ENCODE data around the gene MAN1C1. TPM values are rescaled to one million over a fixed set of nuclear protein-coding genes. Genes with fewer than 3 reads are reported as not detected.

The MAN1C1 gene
- total RNA-seq, 1 experiment from 2014 or later, result 1.2 TPM

DNA sequence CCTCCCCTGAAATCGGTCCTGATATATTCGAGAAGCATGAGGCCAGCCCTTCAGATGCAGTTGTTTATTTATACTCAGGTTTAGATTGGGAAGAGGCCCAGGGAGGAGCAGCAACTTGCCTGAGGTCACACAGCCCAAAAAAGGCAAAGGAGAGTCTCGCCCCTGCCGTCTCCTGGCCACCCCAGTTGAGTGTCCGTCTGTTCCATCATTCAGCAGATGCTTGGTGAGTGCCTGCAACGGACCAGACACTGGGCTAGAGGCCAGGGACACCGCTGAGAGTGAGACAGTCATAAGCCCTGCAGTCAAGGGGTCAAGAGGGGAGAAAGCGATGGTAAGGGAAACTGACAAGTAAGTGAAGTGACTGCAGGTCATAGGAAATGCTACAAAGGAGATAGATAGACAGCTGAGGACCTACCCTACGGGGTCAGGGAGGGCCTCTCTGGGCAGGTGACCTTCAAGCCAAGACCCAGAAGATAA is 168.0 kb downstream of the MAN1C1 start:
- Histone ChIP-seq H3K27ac (ENCODE audit: low read depth, low read length) (no peak overlapping the region), H3K4me1 (ENCODE audit: control insufficient read depth in 1 of 2, insufficient read depth in 2 of 2, low read length in 2 of 2) (peaks cover 18 to 21% of the 10 kb centered on the region in 2 experiments), H3K9me3 (ENCODE audit: control insufficient read depth in 1 of 2, insufficient read depth in 1 of 2, low read depth in 1 of 2, low read length in 2 of 2) (no peaks in the 10 kb centered on the region), H3K9me2 (ENCODE audit: insufficient read depth) (no peaks in the 10 kb centered on the region), H2AFZ (ENCODE audit: low read depth, low read length, poor library complexity, severe bottlenecking) (no peak overlapping the region), H3K27me3 (ENCODE audit: insufficient read depth, low read length) (no peaks in the 10 kb centered on the region), H4K20me1 (ENCODE audit: insufficient read depth) (no peaks in the 10 kb centered on the region), H3K4me3 (replicated peaks in 1 of 2; ENCODE audit: low read depth in 1 of 2, low read length in 2 of 2) (no peak overlapping the region), H3K9ac (ENCODE audit: low read length) (no peak overlapping the region), H3K36me3 (ENCODE audit: control insufficient read depth in 1 of 2, insufficient read depth in 2 of 2, low read length in 2 of 2) (no peaks in the 10 kb centered on the region), H3K79me2 (ENCODE audit: insufficient read depth, low read length) (no peaks in the 10 kb centered on the region), H3K4me2 (ENCODE audit: low read length) (no peak overlapping the region)
- ATAC-seq (no peak), DNase-seq (ENCODE audit: low read depth, low spot score) (no peak)
- TF ChIP-seq ZBTB33 (IDR thresholded peaks at IDR 0.05; ENCODE audit: extremely low read depth, insufficient replicate concordance, low read length) (no peak), FOSL1 (IDR thresholded peaks at IDR 0.05; ENCODE audit: low read depth) (no peak), POLR2AphosphoS5 (IDR thresholded peaks at IDR 0.05; ENCODE audit: low read depth, low read length) (no peak), CTCF (IDR thresholded peaks at IDR 0.05 in 2 of 3, conservative IDR thresholded peaks at IDR 0.05 in 1 of 3; ENCODE audit: borderline replicate concordance in 1 of 3, insufficient read depth in 1 of 3, low read depth in 2 of 3, low read length in 2 of 3) (no peak), SRF (IDR thresholded peaks at IDR 0.05; ENCODE audit: low read depth) (no peak)
- ChIA-PET RAD21 (ENCODE audit: low non-redundant PET in 1 of 2, low total read pairs in 2 of 2, uncharacterized antibody in 2 of 2, unreplicated experiment in 2 of 2) (no interaction called here), CTCF (no interaction called here), POLR2A (no interaction called here)
- no TSS peak for BruUV-seq (replicated peaks)
- intact Hi-C loops (cut with micrococcal nuclease), result no loop called here

All from HCT116 (cell line).